ENCODE results near the gene PEPD.

PEPD gene

DNA sequence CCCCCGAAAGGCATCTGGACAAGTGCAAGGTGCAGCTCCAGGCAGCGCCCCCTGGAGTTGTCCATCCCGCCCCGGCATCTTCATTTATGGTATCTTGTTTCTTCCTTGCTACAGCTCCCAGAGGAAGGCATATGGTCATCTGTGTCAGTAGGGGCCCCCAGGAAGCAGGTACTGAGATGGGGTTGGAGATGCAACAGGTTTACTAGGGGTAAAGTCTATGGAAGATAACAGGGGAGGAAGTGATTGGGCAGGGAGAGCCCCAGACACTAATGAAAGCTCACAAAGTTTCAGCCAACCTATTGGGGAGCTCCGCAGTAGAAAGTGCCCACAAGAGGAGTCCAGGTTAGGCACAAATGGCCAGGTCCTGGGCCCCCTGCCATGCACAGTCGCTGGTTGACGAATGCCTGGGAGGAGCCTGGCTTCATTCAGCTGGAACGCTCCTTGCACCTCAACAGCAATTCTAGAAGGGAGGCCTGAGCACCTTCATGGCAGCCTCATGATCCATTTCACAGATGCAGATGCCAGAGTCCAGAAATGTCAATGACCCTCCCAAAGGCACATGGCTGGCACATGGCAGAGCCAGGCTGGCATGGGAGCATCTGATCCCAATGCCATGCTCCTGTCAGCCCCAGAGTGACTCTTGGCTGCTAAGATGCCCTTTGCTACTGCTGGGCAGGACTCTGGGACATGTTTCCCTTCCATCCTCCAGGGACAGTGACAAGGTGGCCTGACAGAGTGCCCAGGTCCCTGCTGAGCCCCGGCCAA is 23.8 kb upstream of the PEPD start:
- no peak for DNase-seq

DNA sequence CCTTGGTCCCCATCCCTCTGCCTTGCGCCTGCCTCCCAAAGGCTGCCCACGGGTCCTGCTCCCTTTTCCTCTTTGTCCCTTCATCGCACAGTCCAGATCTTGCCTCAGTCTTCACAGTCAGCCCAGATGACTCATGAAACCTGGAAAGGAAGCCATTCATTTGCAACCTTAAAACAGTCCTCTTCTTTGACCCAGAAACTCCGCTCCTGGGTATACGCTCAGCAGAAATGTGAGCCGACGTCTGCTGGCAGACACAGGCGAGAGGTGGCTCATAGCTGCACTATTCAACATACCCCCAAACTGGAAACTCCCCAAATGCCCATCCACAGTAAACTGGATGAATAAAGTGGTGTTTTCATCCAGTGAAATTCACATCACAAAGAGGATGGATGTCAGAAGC is 13.6 kb upstream of the PEPD start:
- peak; percentile 9 for DNase-seq

DNA sequence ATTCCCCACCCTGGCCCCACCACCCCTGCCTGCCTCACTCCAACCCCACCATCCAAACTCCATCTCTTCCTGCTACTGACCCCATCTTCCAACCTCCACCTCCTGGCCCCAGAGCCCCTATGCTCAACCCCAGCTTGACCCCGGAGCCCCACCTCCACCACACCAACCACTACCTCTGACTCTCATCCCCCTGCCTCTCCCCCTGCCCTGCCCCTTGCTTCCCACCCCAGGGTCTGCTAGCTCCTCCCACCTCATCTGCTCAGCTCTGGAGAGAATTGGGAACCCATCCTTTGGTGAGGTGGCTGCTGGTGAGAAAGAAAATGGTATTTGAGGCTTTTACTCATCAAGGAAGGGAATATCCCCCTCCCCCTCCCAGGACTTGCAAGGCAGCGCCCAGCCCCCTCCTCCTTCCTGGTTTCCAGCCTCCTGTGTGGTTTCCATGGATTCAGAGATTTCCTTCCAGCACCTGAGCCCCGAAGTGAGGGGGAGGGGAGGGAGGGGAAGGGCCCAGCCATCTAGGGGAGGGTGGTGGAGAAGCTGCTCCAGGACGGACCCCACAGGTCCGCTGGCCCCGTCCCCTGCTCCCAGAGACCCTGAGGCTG is 11.4 kb upstream of the PEPD start:
- no peak for DNase-seq

DNA sequence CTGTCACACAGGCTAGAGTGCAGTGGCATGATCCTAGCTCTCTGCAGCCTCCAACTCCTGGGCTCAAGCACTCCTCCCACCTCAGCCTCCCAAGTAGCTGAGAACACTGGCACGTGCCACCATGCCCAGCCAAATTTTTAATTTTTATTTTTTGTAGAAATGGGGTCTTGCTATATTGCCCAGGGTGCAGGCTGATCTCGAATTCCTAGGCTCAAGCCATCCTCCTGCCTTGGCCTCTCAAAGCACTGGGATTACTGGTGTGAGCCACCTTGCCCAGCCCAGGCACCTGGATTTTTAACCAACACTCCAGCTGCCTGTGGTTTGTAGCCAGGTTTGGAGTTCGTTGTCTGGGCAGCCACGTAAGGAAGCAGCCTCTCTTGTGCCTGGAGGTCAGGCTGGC is 9.3 kb upstream of the PEPD start:
- DNase-seq, result no peak

- no peak for DNase-seq
Measured at GRCh38 chr19:33530296-33530695, 8.7 kb upstream of the PEPD start.

DNA sequence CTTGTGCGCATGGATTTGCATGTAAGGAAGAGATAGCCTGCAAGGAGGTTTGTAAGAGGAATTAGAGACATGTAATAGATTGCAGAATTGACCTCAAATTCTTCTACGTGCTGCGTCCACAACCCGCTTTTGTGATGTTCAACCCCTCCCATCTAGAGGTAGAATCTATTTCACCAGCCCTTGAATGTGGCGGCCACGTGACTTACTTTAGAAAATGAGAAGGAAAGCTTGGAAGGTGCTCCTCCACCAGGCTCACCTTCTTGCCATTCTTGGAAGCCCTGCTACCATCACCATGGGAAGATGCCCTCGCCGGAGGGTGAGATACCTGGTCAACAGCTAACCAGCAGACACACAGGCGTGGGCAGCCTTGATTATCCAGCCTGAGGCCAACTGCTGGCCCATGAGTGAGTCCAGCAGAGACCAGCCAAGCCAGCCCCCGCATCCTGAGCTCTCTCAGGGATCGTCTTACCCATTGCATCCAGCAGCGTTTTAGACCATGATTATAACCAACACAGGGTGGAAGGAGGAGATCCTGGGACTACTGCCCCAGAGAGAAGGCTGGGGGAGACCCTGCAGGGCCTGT is 7.6 kb upstream of the PEPD start:
- DNase-seq, result no peak

- no peak for DNase-seq
Measured at GRCh38 chr19:33528404-33528803, 6.8 kb upstream of the PEPD start.

GRCh38 chr19:33527125-33527524 is 5.5 kb upstream of the PEPD start:
- no peak for DNase-seq

DNA sequence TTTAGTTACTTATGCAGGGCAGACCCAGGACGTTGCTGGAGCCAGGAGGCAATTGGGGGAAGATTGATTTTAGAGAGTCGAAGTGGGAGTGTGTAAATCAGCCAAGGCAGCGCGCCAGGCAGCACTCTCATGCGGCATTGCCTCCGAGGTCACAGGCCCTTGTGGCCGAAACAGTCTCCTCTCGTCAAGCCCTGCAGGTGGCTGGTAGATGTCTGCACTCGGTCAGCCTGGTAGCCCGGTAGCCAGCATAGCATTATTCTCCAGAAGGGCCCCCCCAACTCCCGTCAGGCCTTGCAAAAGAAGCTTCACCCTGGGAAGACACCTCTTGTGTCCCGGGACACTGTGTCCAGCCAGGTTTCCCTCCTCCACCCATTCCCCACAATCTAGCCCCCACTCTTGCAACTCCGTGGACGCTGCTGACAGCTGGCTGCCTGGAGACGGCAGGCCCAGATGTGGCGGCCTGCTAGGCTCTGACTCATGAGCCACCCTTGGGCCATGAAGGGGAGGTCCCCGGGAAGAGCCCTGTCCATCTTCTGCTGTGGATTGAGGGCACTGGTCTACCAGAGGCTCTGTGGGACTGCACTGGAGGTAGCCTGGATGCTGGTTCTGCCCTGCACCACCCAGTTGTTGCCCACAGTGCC is 2.6 kb upstream of the PEPD start:
- no peak for DNase-seq

DNA sequence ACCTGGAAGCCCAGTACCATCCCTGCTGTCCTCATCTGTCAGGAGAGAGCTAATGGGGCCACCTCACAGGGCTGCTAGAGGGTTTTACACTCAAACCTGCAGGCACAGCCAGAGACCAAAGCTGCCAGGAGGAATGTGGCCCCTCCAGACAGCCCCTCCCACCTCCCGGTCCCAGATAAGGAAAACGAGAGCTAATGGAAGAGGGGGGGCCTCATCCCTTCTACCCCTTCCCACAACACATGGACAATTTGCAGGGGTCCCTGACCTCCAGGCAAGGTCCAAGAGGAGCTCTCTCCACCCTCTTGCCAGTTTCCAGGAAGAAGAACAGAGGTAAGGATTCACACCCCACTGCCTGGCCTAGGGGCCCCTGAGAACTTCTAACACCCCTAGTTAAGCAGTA is 1.6 kb upstream of the PEPD start:
- DNase-seq, result no peak

DNA sequence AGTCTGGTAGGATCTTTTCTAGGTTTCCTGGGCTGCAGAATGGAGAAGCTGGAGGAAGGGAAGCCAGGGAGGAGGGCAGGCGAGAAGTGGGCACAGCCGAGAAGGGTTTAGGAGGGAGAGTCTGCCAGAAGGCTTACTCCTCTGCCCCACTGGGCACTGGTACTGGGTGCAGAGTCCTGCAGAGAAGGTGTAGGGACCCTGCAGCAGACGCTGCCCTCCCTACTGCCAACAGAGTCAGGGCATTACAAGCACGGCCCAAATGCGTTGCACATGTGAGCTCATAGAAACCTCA is 726 bp upstream of the PEPD start:
- DNase-seq, result no peak

DNA sequence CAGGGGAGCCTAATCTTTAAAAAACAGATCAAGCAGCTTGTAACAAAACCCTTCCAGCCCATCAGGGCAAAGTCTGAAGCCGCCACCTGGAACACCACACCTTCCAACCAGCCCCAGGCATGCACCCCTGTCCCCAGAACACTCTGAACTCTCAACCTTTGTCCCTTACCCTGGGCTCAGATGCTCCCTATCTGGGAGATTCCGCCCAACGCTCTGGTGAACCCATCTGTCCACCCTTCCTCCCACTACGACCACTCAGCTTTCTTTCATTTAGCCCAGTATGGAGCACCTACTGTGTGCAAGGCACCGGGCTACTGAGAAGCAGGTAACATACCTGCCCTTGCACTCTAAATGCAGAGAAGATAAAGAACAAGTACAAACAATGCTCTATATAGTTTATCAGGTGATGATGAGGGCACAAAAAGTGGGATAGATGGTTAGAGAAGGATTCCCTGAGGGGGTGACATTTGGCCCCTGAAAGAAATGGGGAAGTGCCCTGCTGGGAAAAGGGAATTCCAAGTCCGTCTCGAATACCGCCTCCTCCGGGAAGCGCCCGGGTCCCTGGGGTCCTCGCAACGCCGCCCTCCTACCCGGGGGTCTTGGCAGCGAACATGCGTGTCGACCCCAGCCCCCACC is 629 bp downstream of the PEPD start:
- no peak for DNase-seq

DNA sequence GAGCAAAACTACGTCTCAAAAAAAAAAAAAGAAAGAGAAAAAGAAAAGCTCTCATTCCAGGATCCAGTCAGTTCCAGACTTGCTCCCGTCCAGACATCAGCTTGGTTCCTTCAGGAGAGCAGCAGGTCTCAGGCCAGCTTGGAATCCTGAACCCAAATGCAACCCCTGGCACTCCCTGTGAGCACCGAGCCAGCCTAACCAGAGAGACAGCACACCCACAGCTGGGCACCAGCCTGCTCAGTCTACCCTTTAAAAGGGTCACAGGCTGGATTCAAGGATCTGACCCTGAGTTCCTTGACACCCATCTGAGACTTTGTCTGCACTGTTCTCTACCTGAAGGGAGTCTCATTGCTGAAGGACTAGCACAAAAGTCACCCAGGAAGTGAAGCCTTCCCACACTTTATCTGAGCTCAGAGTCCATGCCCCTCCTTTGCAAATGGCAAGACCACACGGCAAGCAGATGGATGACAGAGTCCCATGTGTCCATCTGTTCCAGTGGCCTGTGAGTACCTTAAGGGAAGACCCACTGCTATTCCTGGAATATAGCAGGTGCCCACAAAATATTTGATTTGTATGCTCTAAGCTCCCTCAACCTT is 1.4 kb downstream of the PEPD start:
- no peak for DNase-seq

DNA sequence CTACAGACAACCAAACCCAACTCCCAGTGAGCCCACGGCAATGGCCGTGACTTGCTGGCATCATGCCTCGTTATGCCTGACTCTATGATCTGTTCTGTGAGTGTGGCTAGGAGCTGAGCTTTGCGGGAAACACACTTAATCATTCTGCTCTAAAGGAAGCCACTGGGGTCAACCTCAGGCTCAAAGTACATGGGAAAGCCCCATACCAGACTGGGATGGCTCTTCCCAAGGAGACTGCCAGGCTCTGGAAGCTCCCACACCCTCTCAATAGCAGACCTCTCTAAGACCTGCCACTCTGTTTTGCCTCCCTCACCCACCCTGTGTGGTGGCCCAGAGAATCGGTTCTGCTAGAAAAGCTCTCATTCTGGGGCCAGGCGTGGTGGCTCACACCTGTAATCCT is 2.2 kb downstream of the PEPD start:
- DNase-seq, result no peak

GRCh38 chr19:33518541-33518940 is 3.0 kb downstream of the PEPD start:
- no peak for DNase-seq

- DNase-seq, result no peak
Measured at GRCh38 chr19:33517922-33518321, 3.7 kb downstream of the PEPD start.

GRCh38 chr19:33515921-33516320 is 5.7 kb downstream of the PEPD start:
- DNase-seq, result no peak

DNA sequence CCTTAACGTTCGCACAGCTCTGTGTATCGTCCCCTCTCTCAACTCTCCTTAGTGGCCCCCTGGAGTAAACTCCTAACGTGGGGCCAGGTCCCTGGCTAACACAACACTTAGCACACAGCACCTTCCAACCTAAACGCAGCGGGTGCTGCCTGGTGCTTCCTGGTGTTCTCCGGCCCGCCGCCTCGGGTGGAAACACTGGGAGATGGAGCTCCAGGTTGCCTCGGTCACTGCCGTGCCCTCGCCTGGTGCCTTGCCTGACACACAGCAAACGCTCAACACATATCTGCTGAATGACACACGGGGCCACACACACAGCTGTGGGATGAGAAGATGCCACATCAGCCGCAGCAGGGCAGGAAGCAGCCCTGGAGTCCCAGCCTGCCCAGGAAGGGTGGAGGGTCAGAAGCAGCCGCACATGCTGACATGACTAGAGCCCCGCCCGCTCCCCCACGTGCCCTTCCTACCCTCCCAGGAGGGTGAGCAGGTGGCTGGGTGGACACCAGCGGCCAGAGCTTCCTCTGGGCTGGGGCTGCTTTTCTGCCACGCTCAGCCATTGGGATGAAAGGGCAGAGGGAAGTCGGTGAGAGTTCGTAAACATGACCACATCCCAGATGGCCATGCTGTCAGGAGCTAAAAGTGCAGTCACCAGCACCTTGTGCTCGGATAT is 6.6 kb downstream of the PEPD start:
- DNase-seq, result peak; percentile 15

DNA sequence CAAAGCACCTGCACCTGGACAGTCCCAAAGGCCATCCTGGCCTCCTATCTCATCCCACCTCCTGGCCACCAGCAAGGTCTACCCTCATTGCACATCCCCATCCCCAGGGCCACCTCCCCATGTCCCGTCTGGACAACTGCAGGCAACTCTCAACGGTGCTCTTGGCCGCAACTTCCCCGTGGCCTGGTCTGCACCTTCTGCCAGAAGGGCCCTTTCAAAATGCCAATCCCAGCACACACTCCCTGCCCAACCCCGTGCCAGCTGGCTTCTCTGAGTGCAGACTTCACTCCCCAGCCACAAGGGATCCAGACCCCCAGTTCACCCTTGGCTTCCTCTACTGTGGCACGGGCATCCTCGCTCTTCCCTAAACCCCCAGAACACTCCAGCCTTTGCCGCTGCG is 8.2 kb downstream of the PEPD start:
- DNase-seq, result no peak

DNA sequence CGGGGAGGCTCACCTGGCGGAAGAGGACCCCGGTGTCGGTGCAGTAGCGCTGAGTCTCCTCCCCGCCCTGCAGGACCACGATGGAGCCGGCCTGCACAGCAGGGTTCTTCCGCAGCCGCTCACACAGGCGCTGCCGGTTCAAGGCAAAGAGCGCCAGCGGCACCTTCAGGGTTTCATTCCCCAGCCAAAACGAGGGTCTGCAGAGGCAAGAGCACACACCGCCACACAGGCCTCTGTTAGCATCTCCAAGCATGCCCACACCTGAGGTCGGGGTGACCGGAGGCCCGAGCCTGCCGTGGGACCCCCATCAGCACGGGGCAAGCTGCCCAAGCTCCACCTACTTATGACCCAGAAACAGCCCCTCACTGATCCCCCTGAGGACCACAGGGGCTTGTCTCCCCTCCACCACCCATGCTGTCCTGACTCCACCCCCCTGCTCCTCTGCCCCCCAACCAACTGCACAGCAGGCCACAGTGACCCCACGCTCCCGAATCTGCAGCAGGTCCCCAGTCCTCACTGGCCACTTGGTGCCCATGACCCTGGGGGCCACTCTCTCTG is 8.9 kb downstream of the PEPD start:
- no peak for DNase-seq

DNA sequence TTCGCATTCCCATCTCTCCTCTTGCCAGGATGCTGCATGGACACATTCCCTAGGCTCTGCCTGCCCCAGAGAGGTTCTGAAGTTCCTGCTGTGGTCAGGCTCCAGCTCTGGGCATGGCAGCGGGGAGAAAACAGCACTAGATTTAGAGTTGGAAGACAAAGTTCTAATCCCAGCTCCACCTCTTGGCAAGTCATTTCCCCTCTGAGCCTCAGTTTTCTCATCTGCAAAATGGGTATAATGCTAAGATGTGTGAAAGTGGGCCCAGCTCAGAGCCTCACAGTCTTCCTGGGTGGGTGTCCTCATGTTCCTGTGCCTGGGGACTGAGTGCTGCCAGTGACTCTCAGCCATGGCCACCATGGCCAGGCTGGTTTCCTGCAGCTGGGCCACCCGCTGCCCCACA is 9.6 kb downstream of the PEPD start:
- DNase-seq, result no peak

DNA sequence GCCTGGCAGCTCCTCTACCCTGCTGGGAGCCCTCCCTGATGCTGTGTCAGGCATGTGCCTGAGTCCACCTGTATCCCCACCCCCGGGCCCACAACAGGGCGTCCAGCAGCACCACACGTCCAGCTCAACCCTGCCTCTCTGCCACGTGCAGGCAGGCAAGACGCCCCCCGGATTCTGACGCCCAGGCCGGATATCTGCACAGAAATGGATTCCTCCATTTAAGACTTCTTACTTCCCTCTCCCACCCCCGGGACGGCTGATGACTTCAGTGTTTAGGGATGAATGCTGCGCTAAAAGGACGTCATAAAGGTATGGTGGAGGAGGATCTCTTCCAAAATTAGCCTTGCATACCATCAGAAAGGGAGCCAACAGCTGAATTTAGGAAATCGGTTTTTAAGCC is 10.2 kb downstream of the PEPD start:
- no peak for DNase-seq
